AG04449 (cell line): Measurements from ENCODE around the gene APC2.

ENCODE experiments used
- CTCF ChIA-PET: fragments of 350-600 bp; formaldehyde crosslinking; extraction: SDS; loops from one replicate; lab custom pipeline; 2021; ENCODE audit warnings: antibody characterized with exemption; lab: Yijun Ruan, JAX
- POLR2A ChIA-PET: fragments of 400-600, 350-600 bp; formaldehyde crosslinking; extraction: SDS; loops from one replicate; lab custom pipeline; 2020; ENCODE audit warnings: antibody characterized with exemption, inconsistent platforms; lab: Yijun Ruan, JAX
- DNase-seq: peaks from one replicate; pipeline ENCODE4 v3.0.0-alpha.2; 2010; ENCODE audit warnings: low read depth, low spot score
- H3K4me3 ChIP-seq: 2 replicates; pipeline ENCODE4 v1.5.1; 2011; ENCODE audit warnings: low read depth, mild to moderate bottlenecking, control low read depth, low read length
- TF ChIP-seq, protein P1 (sequence below): IDR thresholded peaks from one replicate; pipeline ENCODE4 v1.5.1; 2011; ENCODE audit warnings: mild to moderate bottlenecking, moderate library complexity, low read length, control low read depth, inconsistent platforms; ENCODE audit not compliant: insufficient read depth; ENCODE audit errors: missing control alignments

APC2 gene

GRCh38 chr19:1441677-1442438 is 8.1 kb upstream of the APC2 start:
- DNase-seq = no peak
- ChIA-PET POLR2A (interaction anchor here (1.6 kb wide), 1 partner anchor 11 kb away, joined by 3 read pairs; no protein-coding TSS in a partner anchor), CTCF (interaction anchor here (0.5 to 1.3 kb wide), 3 partner anchors 30 to 384 kb away, joined by 3 read pairs; no protein-coding TSS in a partner anchor)
- no peak overlapping the region for H3K4me3 ChIP-seq
- TF ChIP-seq, protein P1, sequence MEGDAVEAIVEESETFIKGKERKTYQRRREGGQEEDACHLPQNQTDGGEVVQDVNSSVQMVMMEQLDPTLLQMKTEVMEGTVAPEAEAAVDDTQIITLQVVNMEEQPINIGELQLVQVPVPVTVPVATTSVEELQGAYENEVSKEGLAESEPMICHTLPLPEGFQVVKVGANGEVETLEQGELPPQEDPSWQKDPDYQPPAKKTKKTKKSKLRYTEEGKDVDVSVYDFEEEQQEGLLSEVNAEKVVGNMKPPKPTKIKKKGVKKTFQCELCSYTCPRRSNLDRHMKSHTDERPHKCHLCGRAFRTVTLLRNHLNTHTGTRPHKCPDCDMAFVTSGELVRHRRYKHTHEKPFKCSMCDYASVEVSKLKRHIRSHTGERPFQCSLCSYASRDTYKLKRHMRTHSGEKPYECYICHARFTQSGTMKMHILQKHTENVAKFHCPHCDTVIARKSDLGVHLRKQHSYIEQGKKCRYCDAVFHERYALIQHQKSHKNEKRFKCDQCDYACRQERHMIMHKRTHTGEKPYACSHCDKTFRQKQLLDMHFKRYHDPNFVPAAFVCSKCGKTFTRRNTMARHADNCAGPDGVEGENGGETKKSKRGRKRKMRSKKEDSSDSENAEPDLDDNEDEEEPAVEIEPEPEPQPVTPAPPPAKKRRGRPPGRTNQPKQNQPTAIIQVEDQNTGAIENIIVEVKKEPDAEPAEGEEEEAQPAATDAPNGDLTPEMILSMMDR = no peak

- CTCF ChIA-PET = interaction anchor here (0.8 to 3.7 kb wide), 11 partner anchors 8 to 167 kb away, joined by 3 to 25 read pairs (median 4); no protein-coding TSS in a partner anchor
- H3K4me3 ChIP-seq = peak overlapping the region; percentile 52
- no peak for DNase-seq
- POLR2A ChIA-PET = no interaction called here
- TF ChIP-seq, protein P1 = peak; percentile 87
These were observed 4.6 kb upstream of the APC2 start for GRCh38 chr19:1445185-1445931.

GRCh38 chr19:1445932-1446712 is 3.8 kb upstream of the APC2 start:
- TF ChIP-seq, protein P1 = no peak
- CTCF ChIA-PET = interaction anchor here (0.8 to 3.7 kb wide), 7 partner anchors 7 to 38 kb away, joined by 3 to 25 read pairs (median 5); no protein-coding TSS in a partner anchor
- H3K4me3 ChIP-seq = peak overlapping the region; percentile 52
- no peak for DNase-seq
- POLR2A ChIA-PET = no interaction called here

DNA sequence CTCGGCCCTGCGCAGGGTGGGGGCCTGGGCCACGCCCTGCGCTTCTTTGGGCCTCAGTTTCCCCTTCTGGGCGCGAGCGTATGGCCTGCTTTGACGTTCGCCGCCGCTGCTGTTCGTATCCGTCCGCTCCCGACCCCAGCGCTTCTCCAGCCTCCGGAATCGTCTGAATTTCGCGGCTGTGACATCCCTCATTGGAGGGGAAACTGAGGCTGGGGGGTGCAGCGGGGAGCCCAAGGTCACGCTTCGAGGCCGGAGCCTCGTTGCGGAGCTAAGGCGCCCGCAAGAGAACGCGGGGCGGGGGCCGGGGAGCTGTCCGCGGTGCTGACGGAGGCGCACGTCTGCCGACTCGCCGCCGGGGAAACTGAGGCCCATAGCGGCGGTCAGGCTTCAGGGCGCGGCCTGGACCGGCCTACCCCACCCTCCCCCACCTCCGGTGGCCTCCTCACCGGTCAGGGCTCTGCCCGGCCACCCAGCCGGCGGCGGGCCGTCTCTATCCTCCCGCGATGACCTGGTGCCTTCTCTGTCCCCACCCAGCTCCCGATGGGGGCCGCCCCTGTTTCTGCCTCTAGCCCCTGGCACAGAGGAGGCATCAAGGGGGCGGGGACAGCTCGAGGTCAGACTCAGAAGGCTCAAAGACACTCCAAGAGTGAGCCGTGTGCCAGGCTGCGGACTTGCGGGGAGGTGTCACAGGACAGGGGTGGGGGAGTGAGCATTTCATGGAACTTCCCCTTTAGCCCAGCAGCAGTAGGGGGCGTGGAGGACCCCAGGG is 3.0 kb upstream of the APC2 start:
- POLR2A ChIA-PET = no interaction called here
- CTCF ChIA-PET = no interaction called here
- DNase-seq = no peak
- TF ChIP-seq, protein P1 = no peak
- H3K4me3 ChIP-seq = no peak overlapping the region; the same call in 1 of the 2 replicates

GRCh38 chr19:1447504-1447903 is 2.4 kb upstream of the APC2 start:
- no peak for DNase-seq
- ChIA-PET POLR2A (no interaction called here), CTCF (no interaction called here)
- TF ChIP-seq, protein P1 = no peak
- H3K4me3 ChIP-seq = no peak overlapping the region
